PC-9 (cell line): Measurements from ENCODE around the gene GMDS.

Experiments
- CTCF ChIP-seq: fragments of 200-600 bp; sonication (generic); conservative IDR thresholded peaks from 2 replicates; pipeline ENCODE4 v1.6.1; 2017; ENCODE audit warnings: mixed run types, antibody characterized with exemption, mild to moderate bottlenecking, moderate library complexity
- EZH2 ChIP-seq: fragments of 200-600 bp; sonication (generic); IDR thresholded peaks from 2 replicates; pipeline ENCODE4 v1.8.0; 2017; ENCODE audit warnings: antibody characterized with exemption, low read depth

- TF ChIP-seq CTCF (no peak), EZH2 (no peak)
Measured at GRCh38 chr6:1611322-1611571, 634.2 kb downstream of the GMDS start.
